ENCODE results near the gene BUB1B. TPM values are rescaled to one million over a fixed set of nuclear protein-coding genes. Genes with fewer than 3 reads are reported as not detected.

Gene BUB1B
- total and polyA plus RNA-seq, 9 of the 15 experiments (the other 6 are each of a cell fraction or from before 2014, with no cell fraction given) = 28.7 to 113 (median 82.2) TPM

DNA sequence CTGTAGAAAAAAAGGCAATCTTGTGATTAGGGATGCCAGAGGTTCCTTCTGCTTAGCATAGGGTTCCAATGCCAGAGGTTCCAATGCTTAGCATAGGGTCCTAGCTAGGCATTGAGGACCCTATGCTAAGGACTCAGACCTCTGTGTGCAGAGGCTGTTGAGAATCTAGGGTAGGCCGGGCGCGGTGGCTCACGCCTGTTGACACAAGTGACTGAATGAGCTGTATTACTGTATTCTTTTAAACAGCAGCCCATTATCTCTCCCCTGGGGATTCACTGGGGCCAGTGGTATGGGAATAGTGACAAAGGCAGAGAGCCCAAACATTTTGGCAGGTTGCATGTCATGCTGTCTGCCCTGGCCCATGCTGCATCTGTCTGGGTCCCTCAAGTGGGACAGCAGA, 94.2 kb downstream of the BUB1B start (continued):
- TF ChIP-seq, protein P1, sequence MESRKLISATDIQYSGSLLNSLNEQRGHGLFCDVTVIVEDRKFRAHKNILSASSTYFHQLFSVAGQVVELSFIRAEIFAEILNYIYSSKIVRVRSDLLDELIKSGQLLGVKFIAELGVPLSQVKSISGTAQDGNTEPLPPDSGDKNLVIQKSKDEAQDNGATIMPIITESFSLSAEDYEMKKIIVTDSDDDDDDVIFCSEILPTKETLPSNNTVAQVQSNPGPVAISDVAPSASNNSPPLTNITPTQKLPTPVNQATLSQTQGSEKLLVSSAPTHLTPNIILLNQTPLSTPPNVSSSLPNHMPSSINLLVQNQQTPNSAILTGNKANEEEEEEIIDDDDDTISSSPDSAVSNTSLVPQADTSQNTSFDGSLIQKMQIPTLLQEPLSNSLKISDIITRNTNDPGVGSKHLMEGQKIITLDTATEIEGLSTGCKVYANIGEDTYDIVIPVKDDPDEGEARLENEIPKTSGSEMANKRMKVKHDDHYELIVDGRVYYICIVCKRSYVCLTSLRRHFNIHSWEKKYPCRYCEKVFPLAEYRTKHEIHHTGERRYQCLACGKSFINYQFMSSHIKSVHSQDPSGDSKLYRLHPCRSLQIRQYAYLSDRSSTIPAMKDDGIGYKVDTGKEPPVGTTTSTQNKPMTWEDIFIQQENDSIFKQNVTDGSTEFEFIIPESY (CRISPR knock-in tag; IDR thresholded peaks at IDR 0.05) = no peak
- no peak for TF ChIP-seq U2AF2 (optimal IDR thresholded peaks at IDR 0.05; ENCODE audit: low read depth, low read length)

DNA sequence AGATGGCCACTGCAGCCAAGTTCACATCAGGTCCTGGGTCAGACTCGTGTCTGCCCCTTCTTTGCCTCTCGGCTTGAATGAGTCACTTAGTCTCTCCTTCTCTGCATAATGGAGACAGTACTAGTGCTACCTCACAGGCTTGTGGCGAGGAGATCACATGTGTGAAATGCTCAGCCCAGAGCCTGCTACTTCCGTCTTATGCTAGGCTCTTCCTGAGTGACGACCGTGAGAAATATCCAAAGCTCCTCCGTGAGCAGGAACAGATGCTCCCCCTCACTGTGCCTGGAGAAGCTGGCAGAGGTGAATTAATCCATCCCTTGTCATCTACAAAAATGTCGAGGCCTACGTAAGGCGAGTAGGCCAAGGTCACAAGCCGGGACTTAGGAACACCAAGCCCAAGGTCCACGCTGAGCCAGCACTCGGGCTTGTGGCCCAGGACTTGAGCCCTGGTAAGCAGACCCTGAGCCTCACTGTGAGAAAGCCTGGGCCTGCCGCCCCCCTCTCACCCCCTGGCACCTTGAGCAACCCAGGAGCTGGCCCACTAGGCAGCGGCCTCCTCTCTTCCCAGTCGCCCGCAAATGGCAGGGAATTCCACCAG, 95.9 kb downstream of the BUB1B start:
- no TSS peak for BruUV-seq (replicated peaks)
- ATAC-seq (peak; percentile 14; the same call in 1 of the 3 replicates), DNase-seq (ENCODE audit: extremely low read depth in 1 of 4, low spot score in 3 of 4) (no peak), FAIRE-seq (peak; percentile 72)
- CTCF ChIA-PET (ENCODE audit: low intra/inter-chr PET ratio) = no interaction called here
- Histone ChIP-seq H2AFZ (ENCODE audit: low read depth, low read length) (peak overlapping the region; percentile 69), H3K4me2 (ENCODE audit: insufficient read depth, low read length) (no peak overlapping the region), H3K9me3 (replicated peaks; ENCODE audit: control insufficient read depth, insufficient read depth, low read depth, low read length) (no peaks in the 10 kb centered on the region), H3K27me3 (ENCODE audit: control insufficient read depth in 2 of 2, insufficient read depth in 2 of 2, low read length in 2 of 2) (peaks cover 2 to 8% of the 10 kb centered on the region in 2 experiments; a peak in 3 of 5 replicates), H3K36me3 (ENCODE audit: control insufficient read depth, insufficient read depth, low read length) (no peaks in the 10 kb centered on the region), H3K9ac (ENCODE audit: insufficient read depth in 1 of 2, low read depth in 2 of 2, low read length in 2 of 2) (peak overlapping the region in 1 of 2 experiments; percentile 23; a peak in 1 of 4 replicates), H3K79me2 (ENCODE audit: control insufficient read depth, insufficient read depth, low read length) (no peaks in the 10 kb centered on the region), H3K4me3 (no peak overlapping the region), H3K27ac (ENCODE audit: extremely low read depth, low read depth, low read length) (no peak overlapping the region), H4K20me1 (replicated peaks; ENCODE audit: control insufficient read depth, insufficient read depth, low read length) (0 out of 2 replicates have a peak, but pooled peaks cover 2% of the 10 kb centered on the region), H3K4me1 (replicated peaks in 1 of 2; ENCODE audit: control insufficient read depth in 2 of 2, insufficient read depth in 2 of 2, low read length in 2 of 2) (peaks cover 6 to 29% of the 10 kb centered on the region in 2 experiments; a peak in 3 of 5 replicates), H3K9me1 (ENCODE audit: control insufficient read depth, insufficient read depth, low read length) (no peaks in the 10 kb centered on the region)
- intact Hi-C loops (cut with micrococcal nuclease) = no loop called here
- in situ Hi-C loops (cut with MboI) = no loop called here
- no peak for TF ChIP-seq SNIP1 (IDR thresholded peaks at IDR 0.05; ENCODE audit: low read depth)
- TF ChIP-seq ESRRB (CRISPR knock-in tag; IDR thresholded peaks at IDR 0.05; ENCODE audit: borderline replicate concordance) = no peak
- TF ChIP-seq FOSL1 (tag; conservative IDR thresholded peaks at IDR 0.05) = peak; percentile 40; the same call in 1 of the 2 replicates
- TF ChIP-seq ZFX (CRISPR knock-in tag; IDR thresholded peaks at IDR 0.05) = peak; percentile 44
- TF ChIP-seq, protein P2, sequence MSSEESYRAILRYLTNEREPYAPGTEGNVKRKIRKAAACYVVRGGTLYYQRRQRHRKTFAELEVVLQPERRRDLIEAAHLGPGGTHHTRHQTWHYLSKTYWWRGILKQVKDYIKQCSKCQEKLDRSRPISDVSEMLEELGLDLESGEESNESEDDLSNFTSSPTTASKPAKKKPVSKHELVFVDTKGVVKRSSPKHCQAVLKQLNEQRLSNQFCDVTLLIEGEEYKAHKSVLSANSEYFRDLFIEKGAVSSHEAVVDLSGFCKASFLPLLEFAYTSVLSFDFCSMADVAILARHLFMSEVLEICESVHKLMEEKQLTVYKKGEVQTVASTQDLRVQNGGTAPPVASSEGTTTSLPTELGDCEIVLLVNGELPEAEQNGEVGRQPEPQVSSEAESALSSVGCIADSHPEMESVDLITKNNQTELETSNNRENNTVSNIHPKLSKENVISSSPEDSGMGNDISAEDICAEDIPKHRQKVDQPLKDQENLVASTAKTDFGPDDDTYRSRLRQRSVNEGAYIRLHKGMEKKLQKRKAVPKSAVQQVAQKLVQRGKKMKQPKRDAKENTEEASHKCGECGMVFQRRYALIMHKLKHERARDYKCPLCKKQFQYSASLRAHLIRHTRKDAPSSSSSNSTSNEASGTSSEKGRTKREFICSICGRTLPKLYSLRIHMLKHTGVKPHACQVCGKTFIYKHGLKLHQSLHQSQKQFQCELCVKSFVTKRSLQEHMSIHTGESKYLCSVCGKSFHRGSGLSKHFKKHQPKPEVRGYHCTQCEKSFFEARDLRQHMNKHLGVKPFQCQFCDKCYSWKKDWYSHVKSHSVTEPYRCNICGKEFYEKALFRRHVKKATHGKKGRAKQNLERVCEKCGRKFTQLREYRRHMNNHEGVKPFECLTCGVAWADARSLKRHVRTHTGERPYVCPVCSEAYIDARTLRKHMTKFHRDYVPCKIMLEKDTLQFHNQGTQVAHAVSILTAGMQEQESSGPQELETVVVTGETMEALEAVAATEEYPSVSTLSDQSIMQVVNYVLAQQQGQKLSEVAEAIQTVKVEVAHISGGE (CRISPR knock-in tag; IDR thresholded peaks at IDR 0.05) = no peak
- no peak for TF ChIP-seq TCFL5 (CRISPR knock-in tag; conservative IDR thresholded peaks at IDR 0.05)
- TF ChIP-seq, protein P3, sequence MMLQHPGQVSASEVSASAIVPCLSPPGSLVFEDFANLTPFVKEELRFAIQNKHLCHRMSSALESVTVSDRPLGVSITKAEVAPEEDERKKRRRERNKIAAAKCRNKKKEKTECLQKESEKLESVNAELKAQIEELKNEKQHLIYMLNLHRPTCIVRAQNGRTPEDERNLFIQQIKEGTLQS (IDR thresholded peaks at IDR 0.05) = 0 out of 2 replicates have a peak, but pooled peaks have one; percentile 9
- TF ChIP-seq, protein P3 (CRISPR knock-in tag; conservative IDR thresholded peaks at IDR 0.05) = no peak
- no peak for TF ChIP-seq MAZ (CRISPR knock-in tag; conservative IDR thresholded peaks at IDR 0.05 in 1 of 2, IDR thresholded peaks at IDR 0.05 in 1 of 2)
- 56% methylated on average over 17 of the region's 17 CpGs for WGBS (ENCODE audit: insufficient coverage, low coverage, missing lambda C conversion rate)
- POLR2A ChIA-PET = interaction anchor here (1.4 kb wide), 1 partner anchor 18 kb away, joined by 5 read pairs; the partner anchor contains the start of gene PAK6

Data from K562 (cell line).